WERI-Rb-1 (cell line): Measurements from ENCODE around the gene PAX8.

Source experiments
- DNase-seq: peaks from one replicate; pipeline ENCODE4 v3.0.0-alpha.2; 2020
- H3K27ac ChIP-seq: fragments of 250-450 bp; sonication (Bioruptor Pico); 2 replicates; pipeline ENCODE4 v1.5.1; 2020; ENCODE audit warnings: mild to moderate bottlenecking, moderate library complexity
- H3K27me3 ChIP-seq: fragments of 250-450 bp; sonication (Bioruptor Pico); 2 replicates; pipeline ENCODE4 v1.5.1; 2021; ENCODE audit warnings: mild to moderate bottlenecking, low read depth, moderate library complexity; ENCODE audit not compliant: insufficient read depth, severe bottlenecking
- H3K36me3 ChIP-seq: fragments of 250-450 bp; sonication (Bioruptor Pico); 2 replicates; pipeline ENCODE4 v1.5.1; 2020; ENCODE audit warnings: mild to moderate bottlenecking, moderate library complexity
- H3K4me3 ChIP-seq: 2 replicates; pipeline ENCODE4 v1.5.1; 2011; ENCODE audit warnings: low read depth, mild to moderate bottlenecking, control low read depth, low read length
- H3K9me3 ChIP-seq: fragments of 250-450 bp; sonication (Bioruptor Pico); 2 replicates; pipeline ENCODE4 v1.5.1; 2021; ENCODE audit warnings: mild to moderate bottlenecking, moderate library complexity; ENCODE audit not compliant: severe bottlenecking
- CTCF ChIP-seq: IDR thresholded peaks from 2 replicates; pipeline ENCODE4 v1.5.1; 2011; ENCODE audit warnings: low read depth, mild to moderate bottlenecking, control low read depth, inconsistent platforms, low read length

PAX8 gene

DNA sequence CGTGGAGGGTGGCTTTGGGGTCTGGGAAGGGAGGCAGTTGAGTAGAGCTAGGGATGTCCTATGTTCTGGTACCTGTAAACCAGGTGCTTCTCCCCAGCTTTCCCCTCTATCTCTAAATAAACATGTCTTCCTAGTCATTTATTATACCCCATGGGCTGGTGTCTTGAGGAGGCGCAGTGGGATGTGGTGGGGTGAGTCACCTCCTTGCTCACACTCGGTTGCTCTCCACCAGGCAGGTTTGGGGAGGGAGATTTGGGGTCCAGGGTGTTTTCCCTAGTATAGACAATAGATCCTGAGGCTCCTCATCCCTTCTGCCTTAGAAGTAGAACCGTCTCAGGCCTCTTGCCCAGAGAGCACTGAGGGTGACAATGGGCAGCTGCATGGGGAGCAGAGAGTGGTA lies 99.8 kb downstream of the PAX8 start:
- Histone ChIP-seq H3K36me3 (no peaks in the 10 kb centered on the region), H3K9me3 (no peaks in the 10 kb centered on the region), H3K27me3 (no peaks in the 10 kb centered on the region), H3K4me3 (no peak overlapping the region), H3K27ac (no peak overlapping the region)
- no peak for TF ChIP-seq CTCF
- no peak for DNase-seq

- no peak for TF ChIP-seq CTCF
- H3K36me3 ChIP-seq = no peaks in the 10 kb centered on the region
- no peak overlapping the region for H3K27ac ChIP-seq
- no peak overlapping the region for H3K4me3 ChIP-seq
- DNase-seq = no peak
- H3K27me3 ChIP-seq = no peaks in the 10 kb centered on the region
- no peaks in the 10 kb centered on the region for H3K9me3 ChIP-seq
These were observed 100.5 kb downstream of the PAX8 start for GRCh38 chr2:113178069-113178746.

DNA sequence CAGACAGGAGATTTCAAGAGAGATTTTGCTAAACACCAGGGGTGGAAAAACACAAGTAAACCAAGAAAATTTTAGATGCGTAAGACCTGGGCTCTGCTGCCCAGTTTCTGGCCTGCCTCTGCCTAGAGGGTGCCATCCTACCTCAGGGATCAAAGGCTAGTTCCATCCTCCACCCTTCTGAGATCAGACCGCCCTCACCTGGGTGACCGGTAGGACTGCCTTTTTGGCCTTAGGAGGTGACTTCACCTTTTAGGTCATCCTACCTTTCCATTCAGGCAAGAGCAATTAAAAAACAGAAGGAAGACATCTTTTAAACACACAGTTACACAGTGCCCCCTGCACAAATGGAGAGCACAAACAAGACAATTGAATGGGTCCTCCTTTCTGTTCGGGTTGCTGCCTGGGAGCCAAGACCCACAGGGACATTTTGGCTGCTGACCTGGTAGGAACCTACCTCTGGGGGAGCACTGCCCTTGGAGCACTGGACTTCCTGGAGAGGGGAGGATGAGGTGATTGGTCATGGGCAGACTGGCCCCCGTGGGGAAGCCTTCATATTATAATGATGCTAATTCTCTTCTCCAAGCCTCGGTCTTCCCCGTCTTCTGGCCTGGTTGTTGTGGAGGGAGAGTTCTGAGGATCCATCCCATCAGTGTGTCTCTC lies 101.9 kb downstream of the PAX8 start:
- Histone ChIP-seq H3K27ac (no peak overlapping the region), H3K27me3 (no peaks in the 10 kb centered on the region), H3K9me3 (no peaks in the 10 kb centered on the region), H3K4me3 (no peak overlapping the region), H3K36me3 (no peaks in the 10 kb centered on the region)
- no peak for TF ChIP-seq CTCF
- DNase-seq = no peak

- no peak for DNase-seq
- Histone ChIP-seq H3K9me3 (no peaks in the 10 kb centered on the region), H3K36me3 (no peaks in the 10 kb centered on the region), H3K4me3 (no peak overlapping the region), H3K27ac (no peak overlapping the region), H3K27me3 (no peaks in the 10 kb centered on the region)
- no peak for TF ChIP-seq CTCF
These were observed 102.7 kb downstream of the PAX8 start for GRCh38 chr2:113175736-113176695.

GRCh38 chr2:113175042-113175628 lies 103.6 kb downstream of the PAX8 start:
- TF ChIP-seq CTCF = no peak
- no peaks in the 10 kb centered on the region for H3K9me3 ChIP-seq
- no peaks in the 10 kb centered on the region for H3K27me3 ChIP-seq
- H3K27ac ChIP-seq = no peak overlapping the region
- no peak for DNase-seq
- H3K36me3 ChIP-seq = no peaks in the 10 kb centered on the region
- H3K4me3 ChIP-seq = no peak overlapping the region
